Measurements from ENCODE around the gene ATF7IP. TPM values are rescaled to one million over a fixed set of nuclear protein-coding genes. Genes with fewer than 3 reads are reported as not detected.
A peak's percentile ranks its signal among the peaks of the same experiment; 100 is the strongest.

Gene ATF7IP
- total RNA-seq, 1 donor from 2014 or later, result 115 TPM

DNA sequence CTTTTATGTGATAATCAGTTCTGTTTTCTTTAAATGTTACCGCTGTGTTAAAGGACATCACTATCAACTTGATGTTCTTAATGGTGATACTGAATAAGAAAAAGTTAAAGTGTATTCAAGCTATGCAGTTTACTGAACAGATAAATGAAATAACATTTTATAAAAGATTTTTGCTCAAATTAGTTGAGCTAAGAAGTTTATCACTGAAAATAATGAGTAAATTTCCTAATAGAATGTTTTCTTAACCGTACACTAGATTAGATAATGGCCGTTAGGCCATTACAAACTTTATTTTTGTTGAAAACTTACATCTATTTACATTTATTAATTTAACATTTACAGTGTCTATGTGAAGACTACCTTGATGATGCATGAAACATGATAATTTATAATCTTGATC, 25.0 kb downstream of the ATF7IP start:
- H3K79me2 ChIP-seq (ENCODE audit: insufficient read depth, low read length), result peaks cover 96% of the 10 kb centered on the region
- peaks cover 35% of the 10 kb centered on the region for H3K4me1 Mint-ChIP-seq (ENCODE audit: low read depth, unreplicated experiment)

DNA sequence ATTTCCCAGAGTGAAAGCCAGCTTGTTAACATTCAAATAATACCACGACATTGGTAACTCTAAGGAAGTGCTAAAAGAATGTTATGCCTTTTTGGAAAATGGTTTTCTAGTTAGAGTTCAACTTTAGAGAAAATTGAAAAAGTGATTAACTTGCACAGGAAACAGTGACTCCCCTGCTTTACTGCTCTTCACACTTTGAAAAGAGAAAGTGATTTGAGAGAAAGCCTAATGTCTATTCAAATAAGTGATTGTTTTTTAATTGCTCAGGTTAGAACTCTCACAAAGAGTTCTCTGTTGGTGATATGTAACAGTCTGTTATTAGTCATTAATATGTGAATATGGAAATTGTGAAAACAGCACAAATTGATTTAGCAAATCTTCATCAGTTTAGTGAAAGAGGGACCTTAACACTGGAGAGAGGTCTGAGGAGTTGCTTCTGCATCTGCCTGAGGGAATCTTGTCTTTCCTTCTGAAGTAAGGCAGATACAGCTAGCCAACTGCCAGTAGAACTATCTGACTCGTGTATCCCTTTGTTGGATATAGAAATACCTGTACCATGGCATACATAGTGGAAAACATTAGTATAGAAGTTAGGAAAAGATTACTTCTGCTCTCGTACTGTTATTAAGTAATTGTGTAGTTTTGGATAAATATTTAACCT, 25.5 kb downstream of the ATF7IP start:
- H3K79me2 ChIP-seq (ENCODE audit: insufficient read depth, low read length), result peaks cover 96% of the 10 kb centered on the region
- H3K27ac Mint-ChIP-seq (ENCODE audit: unreplicated experiment), result no peak overlapping the region
- H3K9ac ChIP-seq (ENCODE audit: low read length), result no peak overlapping the region
- no peak for TF ChIP-seq EZH2 (IDR thresholded peaks at IDR 0.05; ENCODE audit: insufficient read depth, low read length)
- TF ChIP-seq, protein P1, sequence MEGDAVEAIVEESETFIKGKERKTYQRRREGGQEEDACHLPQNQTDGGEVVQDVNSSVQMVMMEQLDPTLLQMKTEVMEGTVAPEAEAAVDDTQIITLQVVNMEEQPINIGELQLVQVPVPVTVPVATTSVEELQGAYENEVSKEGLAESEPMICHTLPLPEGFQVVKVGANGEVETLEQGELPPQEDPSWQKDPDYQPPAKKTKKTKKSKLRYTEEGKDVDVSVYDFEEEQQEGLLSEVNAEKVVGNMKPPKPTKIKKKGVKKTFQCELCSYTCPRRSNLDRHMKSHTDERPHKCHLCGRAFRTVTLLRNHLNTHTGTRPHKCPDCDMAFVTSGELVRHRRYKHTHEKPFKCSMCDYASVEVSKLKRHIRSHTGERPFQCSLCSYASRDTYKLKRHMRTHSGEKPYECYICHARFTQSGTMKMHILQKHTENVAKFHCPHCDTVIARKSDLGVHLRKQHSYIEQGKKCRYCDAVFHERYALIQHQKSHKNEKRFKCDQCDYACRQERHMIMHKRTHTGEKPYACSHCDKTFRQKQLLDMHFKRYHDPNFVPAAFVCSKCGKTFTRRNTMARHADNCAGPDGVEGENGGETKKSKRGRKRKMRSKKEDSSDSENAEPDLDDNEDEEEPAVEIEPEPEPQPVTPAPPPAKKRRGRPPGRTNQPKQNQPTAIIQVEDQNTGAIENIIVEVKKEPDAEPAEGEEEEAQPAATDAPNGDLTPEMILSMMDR (IDR thresholded peaks at IDR 0.05; ENCODE audit: insufficient read depth, low read depth, low read length), result no peak
- DNase-seq (ENCODE audit: low read depth) (no peak), FAIRE-seq (no peak)
- H3K27me3 ChIP-seq (ENCODE audit: insufficient read depth, low read length), result no peaks in the 10 kb centered on the region
- no peak overlapping the region for H2AFZ ChIP-seq (ENCODE audit: low read depth, low read length)
- no peak overlapping the region for H3K4me3 ChIP-seq (ENCODE audit: insufficient read depth, low read depth, low read length)
- no peaks in the 10 kb centered on the region for H3K27me3 Mint-ChIP-seq (ENCODE audit: low read depth, unreplicated experiment)
- no peak overlapping the region for H3K27ac ChIP-seq (ENCODE audit: low read depth, low read length)
- H3K4me1 ChIP-seq (ENCODE audit: insufficient read depth, low read length), result peaks cover 17% of the 10 kb centered on the region
- H3K4me3 Mint-ChIP-seq (ENCODE audit: unreplicated experiment), result no peak overlapping the region
- H3K4me1 Mint-ChIP-seq (ENCODE audit: low read depth, unreplicated experiment), result peaks cover 35% of the 10 kb centered on the region
- H4K20me1 ChIP-seq (ENCODE audit: insufficient read depth, low read length), result no peaks in the 10 kb centered on the region
- H3K9me3 Mint-ChIP-seq (ENCODE audit: unreplicated experiment), result no peaks in the 10 kb centered on the region
- H3K4me2 ChIP-seq (ENCODE audit: low read length), result no peak overlapping the region
- no peaks in the 10 kb centered on the region for H3K36me3 ChIP-seq (ENCODE audit: insufficient read depth, low read length)
- no peaks in the 10 kb centered on the region for H3K9me3 ChIP-seq (ENCODE audit: insufficient read depth, low read depth, low read length)
- H3K36me3 Mint-ChIP-seq (ENCODE audit: low read depth, unreplicated experiment), result peaks cover 10% of the 10 kb centered on the region

More for the DNA sequence above, 25.0 kb downstream of the ATF7IP start:
- no peak for DNase-seq (ENCODE audit: low read depth)
- H2AFZ ChIP-seq (ENCODE audit: low read depth, low read length), result no peak overlapping the region
- H3K27me3 ChIP-seq (ENCODE audit: insufficient read depth, low read length), result no peaks in the 10 kb centered on the region
- peaks cover 10% of the 10 kb centered on the region for H3K36me3 Mint-ChIP-seq (ENCODE audit: low read depth, unreplicated experiment)
- H3K27ac ChIP-seq (ENCODE audit: low read depth, low read length), result no peak overlapping the region
- no peaks in the 10 kb centered on the region for H3K27me3 Mint-ChIP-seq (ENCODE audit: low read depth, unreplicated experiment)
- no peak overlapping the region for H3K4me3 Mint-ChIP-seq (ENCODE audit: unreplicated experiment)
- H3K4me2 ChIP-seq (ENCODE audit: low read length), result no peak overlapping the region
- H3K9me3 Mint-ChIP-seq (ENCODE audit: unreplicated experiment), result no peaks in the 10 kb centered on the region
- no peak overlapping the region for H3K4me3 ChIP-seq (ENCODE audit: insufficient read depth, low read depth, low read length)
- no peak overlapping the region for H3K9ac ChIP-seq (ENCODE audit: low read length)
- H3K4me1 ChIP-seq (ENCODE audit: insufficient read depth, low read length), result peaks cover 21% of the 10 kb centered on the region
- H4K20me1 ChIP-seq (ENCODE audit: insufficient read depth, low read length), result no peaks in the 10 kb centered on the region
- FAIRE-seq, result no peak
- no peak overlapping the region for H3K27ac Mint-ChIP-seq (ENCODE audit: unreplicated experiment)
- no peaks in the 10 kb centered on the region for H3K9me3 ChIP-seq (ENCODE audit: insufficient read depth, low read depth, low read length)
- TF ChIP-seq, protein P1 (IDR thresholded peaks at IDR 0.05; ENCODE audit: insufficient read depth, low read depth, low read length), result no peak
- no peak for TF ChIP-seq EZH2 (IDR thresholded peaks at IDR 0.05; ENCODE audit: insufficient read depth, low read length)
- H3K36me3 ChIP-seq (ENCODE audit: insufficient read depth, low read length), result no peaks in the 10 kb centered on the region

DNA sequence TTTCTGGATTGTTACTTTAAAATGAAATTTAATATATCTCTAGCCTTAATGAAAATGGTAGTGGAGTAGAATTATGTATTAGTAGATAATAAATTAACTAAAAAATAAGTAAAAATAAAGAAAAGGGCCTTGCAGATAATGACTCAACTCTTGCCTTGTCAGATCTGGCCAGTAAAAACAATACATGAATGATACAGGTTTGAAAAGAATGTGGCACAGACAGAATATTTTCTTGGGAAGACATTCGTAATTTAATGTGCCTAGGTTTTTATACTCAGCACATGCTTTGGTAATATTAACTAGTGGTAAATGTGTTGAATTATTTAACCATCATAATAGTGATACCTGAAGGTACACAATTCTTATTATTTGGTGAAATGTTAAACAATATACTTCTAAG, 28.3 kb downstream of the ATF7IP start:
- Histone ChIP-seq H3K4me3 (ENCODE audit: insufficient read depth, low read depth, low read length) (no peak overlapping the region), H3K4me2 (ENCODE audit: low read length) (peak overlapping the region; percentile 67), H3K79me2 (ENCODE audit: insufficient read depth, low read length) (peaks cover 95% of the 10 kb centered on the region), H3K9me3 (ENCODE audit: insufficient read depth, low read depth, low read length) (no peaks in the 10 kb centered on the region), H3K27ac (ENCODE audit: low read depth, low read length) (peak overlapping the region; percentile 72), H2AFZ (ENCODE audit: low read depth, low read length) (no peak overlapping the region), H4K20me1 (ENCODE audit: insufficient read depth, low read length) (no peaks in the 10 kb centered on the region), H3K4me1 (ENCODE audit: insufficient read depth, low read length) (peaks cover 17% of the 10 kb centered on the region), H3K27me3 (ENCODE audit: insufficient read depth, low read length) (no peaks in the 10 kb centered on the region), H3K36me3 (ENCODE audit: insufficient read depth, low read length) (no peaks in the 10 kb centered on the region), H3K9ac (ENCODE audit: low read length) (peak overlapping the region; percentile 14)
- Mint-ChIP-seq H3K27ac (ENCODE audit: unreplicated experiment) (peak overlapping the region; percentile 78), H3K4me3 (ENCODE audit: unreplicated experiment) (no peak overlapping the region), H3K9me3 (ENCODE audit: unreplicated experiment) (peaks cover 2% of the 10 kb centered on the region), H3K4me1 (ENCODE audit: low read depth, unreplicated experiment) (peaks cover 32% of the 10 kb centered on the region), H3K27me3 (ENCODE audit: low read depth, unreplicated experiment) (no peaks in the 10 kb centered on the region), H3K36me3 (ENCODE audit: low read depth, unreplicated experiment) (peaks cover 10% of the 10 kb centered on the region)
- TF ChIP-seq, protein P1 (IDR thresholded peaks at IDR 0.05; ENCODE audit: insufficient read depth, low read depth, low read length), result no peak
- TF ChIP-seq EZH2 (IDR thresholded peaks at IDR 0.05; ENCODE audit: insufficient read depth, low read length), result no peak
- FAIRE-seq (no peak), DNase-seq (ENCODE audit: low read depth) (peak; percentile 64)

All from astrocyte (in vitro differentiated cells and primary cell).